Stimulated activated CD4-positive, alpha-beta T cell treated with anti-CD3 and anti-CD28 coated beads, Interleukin-12 subunit alpha, Interleukin-12 subunit beta, amount 100 ng/mL, for 24 hours (primary cell): ENCODE data around the gene KCNQ5.
"Not testable (repeated sequence)": the region's sequence is repeated elsewhere in the genome, so short reads cannot be mapped to it uniquely, and the experiment has no call there.

Source experiments
- DNase-seq, 2 experiments: peaks; one replicate each; pipeline ENCODE4 v3.0.0-alpha.2; 2020; ENCODE audit warnings: low read depth in 2 of 2

Gene KCNQ5

DNA sequence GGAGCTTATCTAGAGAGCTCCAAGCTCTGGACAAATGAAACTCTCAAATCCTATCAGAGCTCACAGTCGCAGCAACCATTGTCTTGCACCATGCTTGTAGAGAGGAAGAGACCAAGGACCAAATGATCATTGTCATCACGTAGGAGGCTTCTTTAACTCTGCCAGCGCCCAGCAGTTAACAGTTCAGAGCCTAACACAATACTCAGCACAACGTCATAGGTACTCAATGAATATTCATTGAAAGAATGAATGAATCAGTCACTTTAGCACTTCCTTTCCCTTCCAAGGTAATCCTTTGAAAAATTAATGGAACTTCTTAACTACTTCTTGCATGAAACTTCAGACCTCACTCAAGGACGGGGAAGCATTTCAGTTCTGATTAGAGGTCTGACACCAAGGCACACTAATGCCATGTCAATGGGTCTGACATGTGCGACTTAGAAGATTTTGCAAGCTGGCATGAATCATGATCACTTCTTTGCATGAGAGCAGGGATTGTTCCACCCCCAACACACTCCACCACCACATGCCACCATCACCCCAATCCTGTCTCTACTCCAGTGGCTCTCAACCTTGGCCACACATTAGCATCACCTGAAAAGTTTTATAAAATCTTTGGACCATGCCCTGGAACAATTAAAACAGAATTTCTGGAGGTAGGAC lies 558.3 kb downstream of the KCNQ5 start:
- no peak for DNase-seq

DNA sequence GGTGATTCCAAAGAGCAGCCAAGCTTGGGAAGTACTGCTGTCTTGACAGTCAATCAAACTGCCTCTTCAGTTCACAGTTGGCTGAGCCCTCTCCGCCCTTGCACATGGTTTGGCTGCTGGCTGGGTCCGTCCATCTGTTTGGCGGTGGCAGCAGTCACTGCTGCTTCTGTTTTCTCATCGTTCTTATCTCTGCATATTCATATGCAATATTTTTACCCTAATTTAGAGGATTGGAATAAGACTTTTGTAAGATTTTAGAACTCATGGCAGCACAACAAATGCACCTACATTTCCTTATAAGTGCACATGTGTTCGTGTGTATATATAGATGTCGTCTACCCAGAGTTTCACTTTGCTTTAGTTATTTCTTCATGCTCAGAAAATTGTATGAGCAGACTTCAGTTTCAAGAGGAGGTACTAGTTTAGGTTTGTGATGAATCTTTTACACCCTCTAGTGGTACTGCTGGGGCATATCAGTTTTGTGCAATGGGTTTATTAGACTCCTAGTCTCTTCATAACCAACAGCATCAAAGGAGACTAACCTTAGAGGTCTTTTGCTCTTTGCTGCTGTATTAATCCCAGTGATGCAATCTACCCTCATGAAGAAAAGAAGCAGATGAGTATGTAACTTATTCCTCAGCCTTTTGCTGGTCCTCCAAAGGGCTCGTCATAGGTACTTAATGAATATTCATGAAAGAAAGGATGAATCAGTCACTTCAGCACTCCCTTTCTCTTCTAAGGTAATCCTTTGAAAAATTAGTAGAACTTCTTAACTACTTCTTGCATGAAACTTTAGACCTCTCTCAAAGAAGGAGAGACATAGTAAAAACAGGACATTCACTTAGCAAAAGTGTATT lies 559.1 kb downstream of the KCNQ5 start:
- no peak for DNase-seq

DNA sequence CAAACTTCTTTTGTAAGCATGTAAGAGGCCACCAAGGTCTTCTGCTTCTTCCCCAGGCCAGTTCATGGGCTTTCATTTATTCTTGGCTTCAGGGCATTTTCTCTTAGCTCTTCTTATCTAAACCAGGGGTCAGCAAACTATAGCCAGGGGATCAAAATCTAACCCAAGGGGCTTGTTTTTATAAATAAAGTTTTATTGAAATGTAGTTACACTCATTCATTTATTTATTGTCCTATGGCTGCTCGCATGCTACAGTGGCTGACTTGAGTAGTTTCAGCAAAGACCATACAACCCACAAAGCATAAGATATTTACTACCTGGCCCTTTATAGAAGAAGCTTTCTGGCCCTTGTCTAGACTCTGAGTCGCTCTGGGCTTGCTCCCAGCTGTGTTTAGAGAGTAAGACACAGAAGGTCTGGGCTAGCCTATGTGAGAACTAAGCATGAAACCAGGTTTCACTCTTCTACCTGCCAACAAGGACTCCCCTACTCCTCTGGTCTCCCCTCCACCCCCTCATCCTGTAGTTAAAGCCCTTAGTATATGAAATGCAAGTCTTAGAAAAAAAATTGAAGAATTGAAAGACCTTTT lies 560.2 kb downstream of the KCNQ5 start:
- no peak for DNase-seq

DNA sequence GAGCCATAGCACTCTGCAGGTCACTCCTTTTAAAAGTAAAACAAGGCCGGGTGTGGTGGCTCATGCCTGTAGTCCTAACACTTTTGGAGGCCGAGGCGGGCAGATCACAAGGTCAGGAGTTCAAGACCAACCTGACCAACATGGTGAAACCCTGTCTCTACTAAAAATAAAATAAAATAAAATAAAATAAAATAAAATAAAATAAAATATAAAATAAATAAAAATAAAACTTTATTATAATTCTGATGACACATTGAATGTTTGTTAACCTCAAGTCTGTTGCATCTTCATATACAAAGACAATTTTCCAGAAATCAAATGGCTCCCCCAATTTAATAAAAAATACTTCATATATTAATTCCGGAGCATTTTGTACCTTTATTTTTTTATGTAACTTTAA lies 571.4 kb downstream of the KCNQ5 start:
- not testable (repeated sequence) for DNase-seq

DNA sequence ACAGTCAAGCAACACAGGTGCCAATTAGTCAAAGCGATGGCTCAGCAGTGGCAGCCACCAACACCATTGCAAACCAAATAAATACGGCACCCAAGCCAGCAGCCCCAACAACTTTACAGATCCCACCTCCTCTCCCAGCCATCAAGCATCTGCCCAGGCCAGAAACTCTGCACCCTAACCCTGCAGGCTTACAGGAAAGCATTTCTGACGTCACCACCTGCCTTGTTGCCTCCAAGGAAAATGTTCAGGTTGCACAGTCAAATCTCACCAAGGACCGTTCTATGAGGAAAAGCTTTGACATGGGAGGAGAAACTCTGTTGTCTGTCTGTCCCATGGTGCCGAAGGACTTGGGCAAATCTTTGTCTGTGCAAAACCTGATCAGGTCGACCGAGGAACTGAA lies 572.9 kb downstream of the KCNQ5 start:
- DNase-seq: no peak

DNA sequence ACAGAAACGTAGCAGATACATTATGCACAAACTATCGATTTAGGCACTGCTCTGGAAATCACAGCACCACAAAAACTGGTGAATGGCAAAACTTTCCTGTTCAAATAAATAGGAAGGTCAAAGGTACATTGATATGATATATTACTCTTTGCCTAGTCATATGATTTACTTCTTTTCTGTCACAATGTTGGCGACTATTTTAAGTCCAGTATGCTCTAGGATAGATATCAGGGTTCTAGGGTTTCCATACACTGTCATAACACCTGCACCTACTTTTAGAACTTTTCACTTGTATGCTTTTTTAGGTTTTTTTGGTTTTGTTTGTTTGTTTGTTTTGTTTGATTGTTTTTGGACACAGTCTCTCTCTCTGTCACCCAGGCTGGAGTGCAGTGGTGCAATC lies 578.4 kb downstream of the KCNQ5 start:
- DNase-seq: no peak

DNA sequence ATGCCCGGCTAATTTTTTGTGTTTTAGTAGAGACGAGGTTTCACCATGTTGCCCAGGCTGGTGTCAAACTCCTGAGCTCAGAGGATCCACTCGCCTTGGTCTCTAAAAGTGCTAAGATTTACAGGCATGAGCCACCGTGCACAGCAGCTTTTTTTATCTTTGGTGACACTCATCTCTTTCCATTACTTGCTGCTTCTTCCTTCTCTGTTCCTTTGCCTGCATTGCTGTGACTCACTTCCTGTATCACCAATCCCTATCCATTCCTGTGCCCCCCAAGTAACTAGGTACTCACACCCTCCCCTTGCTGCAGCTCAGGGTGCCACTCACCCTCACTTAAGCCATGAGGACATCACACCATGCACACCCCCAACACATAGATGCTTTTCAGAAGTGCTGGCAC lies 578.9 kb downstream of the KCNQ5 start:
- no peak for DNase-seq

DNA sequence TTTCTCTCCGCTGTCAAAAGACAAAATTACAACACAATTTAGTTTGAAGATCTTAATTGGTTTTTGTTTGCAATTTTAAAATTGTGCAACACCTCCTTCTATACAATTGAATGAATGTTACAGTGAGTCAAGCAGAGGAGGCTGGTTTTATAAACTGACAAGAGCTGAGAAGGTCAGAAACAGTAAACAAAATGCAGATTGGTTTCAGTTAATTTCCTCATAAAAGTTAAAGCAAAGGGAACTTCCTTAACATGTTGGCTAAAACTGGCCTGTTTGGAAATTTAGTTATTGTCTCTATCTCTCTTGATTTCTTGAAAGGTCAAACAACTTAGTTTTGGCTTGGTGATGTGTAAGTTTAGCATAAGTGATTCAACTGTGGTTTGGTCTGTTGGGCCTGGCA lies 581.2 kb downstream of the KCNQ5 start:
- no peak for DNase-seq

DNA sequence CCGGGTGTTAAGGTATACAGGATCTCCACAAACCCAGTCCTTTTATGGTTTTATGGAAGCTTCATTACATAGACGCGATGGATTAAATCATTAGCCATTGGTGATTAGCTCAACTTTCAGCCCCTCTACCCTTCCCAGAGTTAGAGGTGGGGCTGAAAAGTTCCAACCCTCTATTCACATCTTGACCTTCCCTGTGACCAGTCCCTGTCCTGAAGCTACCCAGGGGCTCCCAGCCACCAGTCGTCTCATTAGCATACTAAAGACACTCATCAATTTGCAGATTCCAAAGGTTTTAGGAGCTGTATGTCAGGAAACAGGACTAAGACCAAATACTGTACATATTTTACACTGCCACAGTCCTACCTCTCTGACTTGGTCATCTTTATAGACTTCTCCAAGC lies 582.4 kb downstream of the KCNQ5 start:
- DNase-seq: no peak

DNA sequence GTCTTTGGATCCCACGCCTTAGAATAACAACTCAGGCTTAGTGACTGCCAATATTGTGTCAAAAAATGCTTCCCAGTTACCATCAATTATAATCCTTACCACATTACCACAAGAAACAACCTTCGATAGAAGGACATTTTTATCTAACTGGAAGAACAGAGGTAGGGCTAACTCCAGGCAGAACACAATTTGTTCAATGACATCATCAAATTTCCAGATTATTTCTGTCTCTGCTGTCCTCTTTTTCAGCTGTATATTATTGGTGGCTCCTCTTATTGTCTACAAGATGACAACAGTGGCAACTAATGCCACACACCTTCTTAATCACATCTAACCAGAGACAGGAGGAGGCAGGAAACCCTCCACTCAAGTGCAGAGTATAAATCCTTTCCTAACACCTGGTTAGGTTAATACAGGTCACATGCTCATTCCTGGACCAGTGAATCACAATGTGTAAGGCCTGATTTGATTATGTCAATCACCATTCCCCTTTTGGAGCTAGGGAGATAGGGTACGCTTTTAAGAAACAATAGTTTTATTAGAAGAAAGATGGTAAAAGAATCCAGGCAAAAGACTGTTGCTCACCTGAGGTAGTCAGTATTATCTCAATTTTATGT lies 585.5 kb downstream of the KCNQ5 start:
- no peak for DNase-seq

DNA sequence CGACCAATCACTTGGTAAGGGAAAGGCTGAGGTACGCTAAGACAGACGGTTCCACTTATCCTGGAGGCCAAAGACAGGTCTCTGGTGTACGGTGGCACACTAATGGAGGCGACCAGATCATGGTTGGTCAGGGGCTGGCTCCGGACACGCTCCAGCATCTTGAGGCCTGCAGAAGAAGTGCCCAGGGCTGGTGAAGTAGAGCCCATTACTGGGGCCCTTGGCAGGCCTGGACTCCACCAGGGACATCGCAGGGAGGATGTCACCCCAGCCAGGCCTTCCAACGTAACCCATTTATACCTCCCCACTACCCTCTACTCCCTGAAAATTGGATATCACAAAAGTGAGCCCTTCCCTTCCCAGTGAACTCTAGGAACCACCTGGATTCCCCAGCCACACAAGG lies 587.3 kb downstream of the KCNQ5 start:
- no peak for DNase-seq

DNA sequence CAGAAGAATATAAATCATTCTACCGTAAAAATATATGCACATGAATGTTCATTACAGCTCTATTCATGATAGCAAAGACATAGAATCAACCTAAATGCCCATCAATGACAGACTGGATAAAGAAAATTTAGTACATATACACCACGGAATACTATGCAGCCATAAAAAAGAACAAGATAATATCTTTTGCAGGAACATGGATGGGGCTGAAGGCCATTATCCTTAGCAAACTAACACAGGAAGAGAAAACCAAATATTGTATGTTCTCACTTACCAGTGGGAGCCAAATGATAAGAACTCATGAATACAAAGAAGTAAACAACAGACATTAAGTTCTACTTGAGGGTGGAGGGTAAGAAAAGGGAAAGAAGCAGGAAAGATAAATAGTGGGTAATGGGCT lies 595.0 kb downstream of the KCNQ5 start:
- no peak for DNase-seq

DNA sequence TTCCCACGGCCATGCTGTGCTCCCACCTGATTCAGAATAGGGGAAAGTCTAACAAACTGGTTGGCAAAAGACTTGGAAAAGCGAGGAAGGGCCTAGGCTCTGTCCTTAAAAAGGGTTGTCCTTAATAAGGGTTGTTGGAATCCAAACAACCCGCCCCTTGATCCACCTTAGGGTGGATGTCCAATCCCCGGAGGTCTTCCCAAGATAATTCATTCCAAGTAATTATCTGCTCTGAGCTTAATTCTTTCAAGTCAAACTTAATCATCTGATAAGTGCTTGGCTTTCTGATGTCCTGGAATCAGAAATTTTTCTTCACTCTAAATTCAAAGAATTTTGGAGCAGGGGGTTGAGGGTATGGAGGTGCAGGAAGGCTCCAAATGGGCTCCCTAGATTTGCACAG lies 603.5 kb downstream of the KCNQ5 start, which contains the start of gene KHDC1L:
Gene KHDC1L (minus strand): TSS at position 101 of the 400 bp plus-strand sequence. CDS start 88 bp downstream, at position 13.
- no peak for DNase-seq

DNA sequence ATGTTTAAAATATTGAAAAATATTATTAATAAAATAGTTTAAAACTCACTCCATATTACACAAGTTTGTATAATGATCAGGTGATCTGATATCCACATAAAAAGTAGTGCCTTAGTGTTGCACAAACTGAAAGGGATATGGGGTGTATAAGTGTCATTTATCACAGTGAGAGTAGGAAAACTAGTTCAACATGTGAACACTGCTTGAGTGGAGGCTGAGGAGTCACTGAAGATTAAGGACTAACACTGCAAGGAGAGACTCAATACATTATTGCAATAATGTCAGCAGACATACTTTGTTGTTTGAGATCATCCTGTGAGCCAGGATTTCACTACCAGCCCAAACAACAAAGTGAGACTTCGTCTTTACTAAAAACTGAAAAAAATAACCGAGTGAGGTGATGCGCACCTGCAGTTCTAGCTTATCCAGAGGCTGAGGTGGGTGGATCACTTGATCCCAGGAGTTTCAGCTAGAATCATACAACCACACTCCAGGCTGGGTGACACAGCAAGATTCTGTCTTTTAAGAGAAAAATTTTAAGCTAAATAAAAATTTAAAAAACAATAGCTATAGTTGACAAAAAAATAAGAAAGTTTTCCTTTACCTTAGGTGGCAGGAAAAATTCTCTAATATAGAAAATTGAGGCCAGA lies 605.9 kb downstream of the KCNQ5 start:
- DNase-seq: no peak

DNA sequence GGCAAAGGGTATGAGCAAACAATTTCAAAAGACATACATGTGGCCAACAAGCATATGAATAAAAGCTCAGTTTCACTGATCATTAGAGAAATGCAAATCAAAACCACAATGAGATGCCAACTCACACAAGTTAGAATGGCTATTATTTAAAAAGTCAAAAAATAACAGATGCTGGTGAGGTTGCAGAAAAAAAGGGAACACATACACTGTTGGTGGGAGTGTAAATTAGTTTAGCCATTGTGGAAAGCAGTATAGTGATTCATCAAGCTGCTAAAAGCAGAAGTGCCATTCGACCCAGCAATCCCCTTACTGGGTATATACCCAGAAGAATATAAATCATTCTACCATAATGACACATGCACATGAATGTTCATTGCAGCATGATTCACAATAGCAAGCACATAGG lies 610.1 kb downstream of the KCNQ5 start:
- no peak for DNase-seq

DNA sequence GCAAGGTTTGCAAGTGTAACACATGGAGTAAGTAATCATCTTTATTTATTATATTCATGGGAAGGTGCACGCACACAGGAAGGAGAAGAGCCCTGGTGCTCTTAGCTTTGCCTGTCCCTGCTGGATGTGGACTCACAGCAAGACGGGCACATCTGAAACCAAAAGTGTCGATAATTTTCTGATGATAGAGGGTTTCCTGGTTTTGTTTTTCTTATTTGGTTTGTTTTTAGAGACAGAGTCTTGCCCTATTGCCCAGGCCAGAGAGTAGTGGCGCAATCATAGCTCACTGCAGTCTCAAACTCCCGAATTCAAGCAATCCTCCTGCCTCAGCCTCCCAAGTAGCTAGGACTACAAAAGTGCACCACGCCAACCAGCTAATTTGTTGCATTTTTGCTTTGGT lies 611.2 kb downstream of the KCNQ5 start:
- no peak for DNase-seq

DNA sequence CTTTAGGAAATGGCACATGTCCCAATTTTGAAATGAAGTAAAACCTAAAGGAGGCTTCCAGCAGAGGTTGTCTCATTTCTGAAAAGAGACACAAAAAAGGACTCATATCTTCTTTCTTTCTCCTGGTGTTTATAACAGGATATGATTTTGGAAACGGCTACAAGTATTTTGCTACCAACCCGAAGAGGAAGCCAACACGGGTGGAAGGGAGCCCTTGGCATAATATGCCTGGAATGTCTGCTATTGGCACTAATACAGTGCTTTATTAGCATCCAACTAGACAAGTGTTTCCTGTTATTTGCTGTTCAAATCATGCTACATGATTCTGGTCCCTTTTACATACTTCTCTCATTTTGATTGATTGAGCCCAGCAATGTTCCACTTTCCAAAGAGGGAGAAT lies 612.1 kb downstream of the KCNQ5 start:
- DNase-seq: not testable (repeated sequence)

DNA sequence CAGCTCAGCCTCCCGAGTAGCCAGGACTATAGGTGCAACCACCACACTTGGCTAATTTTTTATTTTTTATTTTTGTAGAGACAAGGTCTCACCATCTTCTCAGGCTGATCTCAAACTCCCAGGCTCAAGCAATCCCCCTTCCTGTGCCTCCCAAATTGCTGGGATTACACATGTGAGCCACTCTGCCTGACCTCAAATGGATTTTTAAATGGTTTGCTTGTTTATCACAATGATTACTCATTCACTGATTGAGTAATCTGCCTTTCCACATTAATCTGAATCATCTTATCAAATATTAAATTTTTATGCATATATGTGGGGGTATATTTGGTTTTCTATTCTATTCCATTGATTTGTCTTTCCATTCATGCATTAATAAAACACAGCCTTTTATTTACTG lies 612.9 kb downstream of the KCNQ5 start:
- DNase-seq: no peak

DNA sequence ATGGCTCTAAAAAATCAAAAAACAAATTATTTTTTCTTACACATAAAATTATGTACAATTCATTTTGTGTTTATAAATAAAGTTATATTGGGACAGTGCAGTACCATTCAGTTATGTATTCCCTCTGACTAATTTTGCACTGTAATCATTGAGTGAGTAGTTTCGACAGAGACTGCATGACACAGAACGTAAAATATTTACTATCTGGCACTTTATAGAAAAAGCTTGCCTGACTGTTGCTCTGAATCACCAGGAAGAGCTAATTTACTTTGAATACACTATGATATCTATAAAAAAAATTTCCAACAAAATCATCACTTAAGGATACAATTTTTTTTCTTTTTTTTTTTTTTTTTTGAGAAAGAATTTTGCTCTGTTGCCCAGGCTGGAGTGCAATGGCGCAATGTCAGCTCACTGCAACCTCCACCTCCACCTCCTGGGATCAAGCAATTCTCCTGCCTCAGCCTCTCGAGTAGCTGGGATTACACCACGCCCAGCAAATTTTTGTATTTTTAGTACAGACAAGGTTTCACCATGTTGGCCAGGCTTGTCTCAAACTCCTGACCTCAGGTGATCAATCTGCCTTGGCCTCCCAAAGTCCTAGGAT lies 614.4 kb downstream of the KCNQ5 start:
- no peak for DNase-seq

DNA sequence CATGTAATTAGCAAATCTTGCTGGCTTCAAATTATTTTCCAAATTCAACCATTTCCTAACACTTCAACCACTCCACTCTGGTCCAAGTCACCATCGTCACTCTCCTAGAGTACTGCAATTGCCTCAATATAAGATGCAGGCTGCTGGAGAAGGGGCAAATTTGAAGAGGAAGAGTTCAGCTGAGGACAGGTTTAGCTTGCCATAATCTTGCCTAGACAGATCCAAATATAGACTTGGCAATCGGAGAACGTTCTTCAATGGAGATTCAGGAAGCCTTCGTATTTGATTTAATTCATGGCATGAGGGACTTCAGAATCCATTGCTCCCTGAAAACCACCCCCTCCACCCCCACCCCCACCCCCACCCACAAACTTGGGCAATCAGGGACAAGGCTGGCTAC lies 618.9 kb downstream of the KCNQ5 start:
- no peak for DNase-seq

DNA sequence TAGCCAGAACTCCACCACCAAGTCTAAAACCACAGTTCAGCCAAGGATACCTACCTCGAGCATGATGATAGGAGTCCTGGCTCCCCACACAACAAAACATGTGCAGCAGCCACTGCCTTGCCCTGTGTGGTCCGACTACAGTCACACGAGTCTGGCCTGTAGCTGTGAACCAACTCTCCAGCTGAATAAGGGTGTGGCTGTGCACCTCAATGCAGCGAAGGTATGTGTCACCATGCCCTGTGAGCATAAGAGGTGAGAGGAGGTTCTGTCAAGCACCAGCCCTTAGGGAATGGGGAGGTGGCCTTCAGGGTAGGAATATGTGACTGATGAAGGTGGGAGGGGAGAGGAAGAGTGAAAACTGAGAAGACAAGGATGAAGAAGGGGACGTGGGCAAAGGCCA lies 620.1 kb downstream of the KCNQ5 start:
- no peak for DNase-seq
